Skeletal muscle tissue (tissue), 2 donors: ENCODE results near the gene SPINK13. TPM values are rescaled to one million over a fixed set of nuclear protein-coding genes. Genes with fewer than 3 reads are reported as not detected.

Experiments
- small RNA-seq: library from RNA; depleted of rRNA; stranded (forward); fragments of <200 nt; gene quantifications from one replicate; pipeline ENCODE3, GENCODE V24; 2014
- total RNA-seq: library from RNA; depleted of rRNA; stranded (reverse); fragments of >200 nt; gene quantifications from one replicate; pipeline ENCODE4 v1.2.3, GENCODE V29; 2014

SPINK13 gene
- total RNA-seq, 1 donor from 2014 or later: not detected

Small RNA genes within 50 kb of the gene (small RNA-seq; reads per million reads assigned to genes)
- gene HMGN1P16: not detected

Other genes with a start within 250 kb of the SPINK13 start
- gene SPINK5, start 204.8 kb upstream of the SPINK13 start, total RNA-seq: not detected
- gene SPINK14, start 100.2 kb upstream of the SPINK13 start, total RNA-seq: not detected
- gene SPINK6, start 65.8 kb upstream of the SPINK13 start, total RNA-seq: not detected
- gene MARCOL, start 30.3 kb upstream of the SPINK13 start, total RNA-seq: not detected
- gene SPINK7, start 43.6 kb downstream of the SPINK13 start, total RNA-seq: not detected
- gene SPINK9, start 66.8 kb downstream of the SPINK13 start, total RNA-seq: not detected
- gene FBXO38, start 115.2 kb downstream of the SPINK13 start, total RNA-seq: 60.0 TPM